Loucy (cell line): ENCODE data around the gene GATA3.

Experiments
- EZH2phosphoT487 ChIP-seq: fragments of 200-600 bp; IDR thresholded peaks from 2 replicates; pipeline ENCODE4 v1.6.1; 2018; ENCODE audit warnings: antibody characterized with exemption, mild to moderate bottlenecking, moderate library complexity, borderline replicate concordance
- TF ChIP-seq, protein P1 (sequence below): fragments of 200-600 bp; sonication (generic); conservative IDR thresholded peaks from 2 replicates; pipeline ENCODE4 v1.5.1; 2014; ENCODE audit warnings: mild to moderate bottlenecking, antibody characterized with exemption, low read length

DNA sequence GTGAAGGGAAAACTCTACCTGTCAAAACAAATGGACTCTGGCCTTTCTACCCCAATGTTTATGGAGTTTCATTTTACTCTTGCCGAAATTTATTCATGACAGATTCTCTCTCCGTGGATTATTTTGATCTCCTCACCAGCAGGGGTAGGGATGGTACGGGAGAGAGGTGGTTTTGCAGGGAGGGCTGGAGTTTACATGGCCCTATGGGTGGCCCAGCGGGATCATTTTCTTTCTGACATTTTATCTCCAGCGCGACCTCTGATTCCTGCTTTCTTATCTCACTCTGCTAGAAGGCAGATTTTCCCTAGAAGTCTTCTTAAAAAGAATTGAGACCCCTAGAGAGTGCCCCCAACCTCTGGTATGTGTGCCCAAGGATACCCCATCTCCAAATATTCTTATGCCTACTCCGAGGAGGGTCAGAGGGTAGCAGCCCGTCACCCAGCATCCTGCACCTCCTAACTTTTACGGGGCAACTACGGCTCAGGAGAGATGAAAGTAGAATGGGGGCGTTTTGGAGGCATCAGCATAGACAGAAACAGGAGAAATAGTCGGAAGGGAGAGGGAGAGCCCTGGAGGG is 10.1 kb upstream of the GATA3 start:
- TF ChIP-seq, protein P1, sequence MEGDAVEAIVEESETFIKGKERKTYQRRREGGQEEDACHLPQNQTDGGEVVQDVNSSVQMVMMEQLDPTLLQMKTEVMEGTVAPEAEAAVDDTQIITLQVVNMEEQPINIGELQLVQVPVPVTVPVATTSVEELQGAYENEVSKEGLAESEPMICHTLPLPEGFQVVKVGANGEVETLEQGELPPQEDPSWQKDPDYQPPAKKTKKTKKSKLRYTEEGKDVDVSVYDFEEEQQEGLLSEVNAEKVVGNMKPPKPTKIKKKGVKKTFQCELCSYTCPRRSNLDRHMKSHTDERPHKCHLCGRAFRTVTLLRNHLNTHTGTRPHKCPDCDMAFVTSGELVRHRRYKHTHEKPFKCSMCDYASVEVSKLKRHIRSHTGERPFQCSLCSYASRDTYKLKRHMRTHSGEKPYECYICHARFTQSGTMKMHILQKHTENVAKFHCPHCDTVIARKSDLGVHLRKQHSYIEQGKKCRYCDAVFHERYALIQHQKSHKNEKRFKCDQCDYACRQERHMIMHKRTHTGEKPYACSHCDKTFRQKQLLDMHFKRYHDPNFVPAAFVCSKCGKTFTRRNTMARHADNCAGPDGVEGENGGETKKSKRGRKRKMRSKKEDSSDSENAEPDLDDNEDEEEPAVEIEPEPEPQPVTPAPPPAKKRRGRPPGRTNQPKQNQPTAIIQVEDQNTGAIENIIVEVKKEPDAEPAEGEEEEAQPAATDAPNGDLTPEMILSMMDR, result no peak
- TF ChIP-seq EZH2phosphoT487, result no peak
